ENCODE measurements around the gene SERTAD4.
A peak's percentile ranks its signal among the peaks of the same experiment; 100 is the strongest.

The SERTAD4 gene

GRCh38 chr1:210218047-210218446 is 14.5 kb upstream of the SERTAD4 start:
- no peak overlapping the region for H3K27ac Mint-ChIP-seq
- no peaks in the 10 kb centered on the region for H3K4me1 Mint-ChIP-seq (ENCODE audit: low read depth)
- H3K27me3 Mint-ChIP-seq: peaks cover 17% of the 10 kb centered on the region
- H3K36me3 Mint-ChIP-seq (ENCODE audit: low read depth): no peaks in the 10 kb centered on the region
- H3K4me3 Mint-ChIP-seq: no peak overlapping the region
- DNase-seq: no peak
- H3K9me3 Mint-ChIP-seq: no peaks in the 10 kb centered on the region

GRCh38 chr1:210222340-210223006 is 10.1 kb upstream of the SERTAD4 start:
- no peaks in the 10 kb centered on the region for H3K9me3 Mint-ChIP-seq
- peaks cover 19% of the 10 kb centered on the region for H3K27me3 Mint-ChIP-seq
- no peak overlapping the region for H3K27ac Mint-ChIP-seq
- no peaks in the 10 kb centered on the region for H3K36me3 Mint-ChIP-seq (ENCODE audit: low read depth)
- H3K4me1 Mint-ChIP-seq (ENCODE audit: low read depth): no peaks in the 10 kb centered on the region
- H3K4me3 Mint-ChIP-seq: no peak overlapping the region
- no peak for DNase-seq

- Mint-ChIP-seq H3K4me3 (no peak overlapping the region), H3K4me1 (ENCODE audit: low read depth) (no peaks in the 10 kb centered on the region), H3K27me3 (peaks cover 19% of the 10 kb centered on the region), H3K9me3 (no peaks in the 10 kb centered on the region), H3K27ac (no peak overlapping the region), H3K36me3 (ENCODE audit: low read depth) (no peaks in the 10 kb centered on the region)
- no peak for DNase-seq
Observed at GRCh38 chr1:210223226-210223904, 9.2 kb upstream of the SERTAD4 start.

- no peak overlapping the region for H3K27ac Mint-ChIP-seq
- peaks cover 32% of the 10 kb centered on the region for H3K27me3 Mint-ChIP-seq
- H3K4me1 Mint-ChIP-seq (ENCODE audit: low read depth): peaks cover 1% of the 10 kb centered on the region
- DNase-seq: no peak
- no peak overlapping the region for H3K4me3 Mint-ChIP-seq
- no peaks in the 10 kb centered on the region for H3K9me3 Mint-ChIP-seq
- H3K36me3 Mint-ChIP-seq (ENCODE audit: low read depth): no peaks in the 10 kb centered on the region
Observed at GRCh38 chr1:210228158-210228557, 4.4 kb upstream of the SERTAD4 start.

GRCh38 chr1:210230149-210230695 is 2.4 kb upstream of the SERTAD4 start:
- DNase-seq: no peak
- peaks cover 9% of the 10 kb centered on the region for H3K4me1 Mint-ChIP-seq (ENCODE audit: low read depth)
- H3K9me3 Mint-ChIP-seq: no peaks in the 10 kb centered on the region
- no peak overlapping the region for H3K4me3 Mint-ChIP-seq
- no peaks in the 10 kb centered on the region for H3K36me3 Mint-ChIP-seq (ENCODE audit: low read depth)
- H3K27ac Mint-ChIP-seq: no peak overlapping the region
- H3K27me3 Mint-ChIP-seq: peaks cover 44% of the 10 kb centered on the region

GRCh38 chr1:210231846-210232510 is 618 bp upstream of the SERTAD4 start:
- Mint-ChIP-seq H3K4me1 (ENCODE audit: low read depth) (peaks cover 9% of the 10 kb centered on the region), H3K27ac (no peak overlapping the region), H3K27me3 (peaks cover 59% of the 10 kb centered on the region), H3K4me3 (peak overlapping the region; percentile 41), H3K36me3 (ENCODE audit: low read depth) (no peaks in the 10 kb centered on the region), H3K9me3 (no peaks in the 10 kb centered on the region)
- no peak for DNase-seq

- Mint-ChIP-seq H3K4me1 (ENCODE audit: low read depth) (peaks cover 9% of the 10 kb centered on the region), H3K36me3 (ENCODE audit: low read depth) (no peaks in the 10 kb centered on the region), H3K9me3 (no peaks in the 10 kb centered on the region), H3K27ac (no peak overlapping the region), H3K27me3 (peaks cover 69% of the 10 kb centered on the region), H3K4me3 (peak overlapping the region; percentile 53)
- no peak for DNase-seq
Observed at GRCh38 chr1:210233216-210233494, 559 bp downstream of the SERTAD4 start.

- Mint-ChIP-seq H3K27ac (no peak overlapping the region), H3K4me1 (ENCODE audit: low read depth) (peaks cover 9% of the 10 kb centered on the region), H3K27me3 (peaks cover 73% of the 10 kb centered on the region), H3K9me3 (no peaks in the 10 kb centered on the region), H3K4me3 (peak overlapping the region; percentile 53), H3K36me3 (ENCODE audit: low read depth) (no peaks in the 10 kb centered on the region)
- DNase-seq: no peak
Observed at GRCh38 chr1:210233495-210234328, 1.1 kb downstream of the SERTAD4 start.

- Mint-ChIP-seq H3K4me3 (no peak overlapping the region), H3K27ac (no peak overlapping the region), H3K27me3 (peaks cover 76% of the 10 kb centered on the region), H3K9me3 (no peaks in the 10 kb centered on the region), H3K36me3 (ENCODE audit: low read depth) (no peaks in the 10 kb centered on the region), H3K4me1 (ENCODE audit: low read depth) (peaks cover 9% of the 10 kb centered on the region)
- no peak for DNase-seq
Observed at GRCh38 chr1:210234329-210234757, 1.7 kb downstream of the SERTAD4 start.

GRCh38 chr1:210235363-210236053 is 2.9 kb downstream of the SERTAD4 start:
- Mint-ChIP-seq H3K4me1 (ENCODE audit: low read depth) (peaks cover 9% of the 10 kb centered on the region), H3K9me3 (no peaks in the 10 kb centered on the region), H3K27ac (no peak overlapping the region), H3K36me3 (ENCODE audit: low read depth) (no peaks in the 10 kb centered on the region), H3K4me3 (no peak overlapping the region), H3K27me3 (peaks cover 79% of the 10 kb centered on the region)
- no peak for DNase-seq

GRCh38 chr1:210236386-210236839 is 3.8 kb downstream of the SERTAD4 start:
- Mint-ChIP-seq H3K27me3 (peaks cover 79% of the 10 kb centered on the region), H3K27ac (no peak overlapping the region), H3K36me3 (ENCODE audit: low read depth) (no peaks in the 10 kb centered on the region), H3K4me3 (no peak overlapping the region), H3K4me1 (ENCODE audit: low read depth) (peaks cover 9% of the 10 kb centered on the region), H3K9me3 (no peaks in the 10 kb centered on the region)
- no peak for DNase-seq

GRCh38 chr1:210236840-210237409 is 4.3 kb downstream of the SERTAD4 start:
- no peak overlapping the region for H3K4me3 Mint-ChIP-seq
- H3K27ac Mint-ChIP-seq: no peak overlapping the region
- no peaks in the 10 kb centered on the region for H3K36me3 Mint-ChIP-seq (ENCODE audit: low read depth)
- peaks cover 79% of the 10 kb centered on the region for H3K27me3 Mint-ChIP-seq
- DNase-seq: no peak
- H3K9me3 Mint-ChIP-seq: no peaks in the 10 kb centered on the region
- H3K4me1 Mint-ChIP-seq (ENCODE audit: low read depth): peaks cover 9% of the 10 kb centered on the region

- Mint-ChIP-seq H3K36me3 (ENCODE audit: low read depth) (no peaks in the 10 kb centered on the region), H3K4me1 (ENCODE audit: low read depth) (peaks cover 8% of the 10 kb centered on the region)
Observed at GRCh38 chr1:210237479-210237878, 4.9 kb downstream of the SERTAD4 start.

More at GRCh38 chr1:210237479-210237878, 4.9 kb downstream of the SERTAD4 start:
- Mint-ChIP-seq H3K27ac (no peak overlapping the region), H3K27me3 (peaks cover 80% of the 10 kb centered on the region), H3K4me3 (no peak overlapping the region), H3K9me3 (no peaks in the 10 kb centered on the region)
- DNase-seq: no peak

All from activated T-cell treated with anti-CD3 and anti-CD28 coated beads, Interleukin-2, amount 50 U/mL, for 24 hours (primary cell).